Measurements from ENCODE around the gene ABCC1.

DNA sequence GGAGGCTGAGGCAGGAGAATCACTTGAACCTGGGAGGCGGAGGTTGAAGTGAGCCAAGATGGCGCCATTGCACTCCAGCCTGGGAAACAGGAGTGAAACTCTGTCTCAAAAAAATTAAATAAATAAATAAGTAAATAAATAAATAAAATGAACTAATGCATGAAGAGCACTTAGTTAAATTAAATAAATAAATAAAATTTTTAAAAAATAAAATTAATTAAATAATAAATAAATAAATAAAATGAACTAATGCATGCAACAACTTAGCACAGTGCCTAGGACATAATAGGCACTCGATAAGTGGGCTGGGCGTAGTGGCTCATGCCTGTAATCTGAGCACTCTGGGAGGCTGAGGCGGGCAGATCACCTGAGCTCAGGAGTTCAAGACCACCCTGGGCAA is 45.5 kb upstream of the ABCC1 start:
- TF ChIP-seq SIN3A (IDR thresholded peaks at IDR 0.05; ENCODE audit: borderline replicate concordance, low read depth, low read length), result no peak
- TF ChIP-seq, protein P1, sequence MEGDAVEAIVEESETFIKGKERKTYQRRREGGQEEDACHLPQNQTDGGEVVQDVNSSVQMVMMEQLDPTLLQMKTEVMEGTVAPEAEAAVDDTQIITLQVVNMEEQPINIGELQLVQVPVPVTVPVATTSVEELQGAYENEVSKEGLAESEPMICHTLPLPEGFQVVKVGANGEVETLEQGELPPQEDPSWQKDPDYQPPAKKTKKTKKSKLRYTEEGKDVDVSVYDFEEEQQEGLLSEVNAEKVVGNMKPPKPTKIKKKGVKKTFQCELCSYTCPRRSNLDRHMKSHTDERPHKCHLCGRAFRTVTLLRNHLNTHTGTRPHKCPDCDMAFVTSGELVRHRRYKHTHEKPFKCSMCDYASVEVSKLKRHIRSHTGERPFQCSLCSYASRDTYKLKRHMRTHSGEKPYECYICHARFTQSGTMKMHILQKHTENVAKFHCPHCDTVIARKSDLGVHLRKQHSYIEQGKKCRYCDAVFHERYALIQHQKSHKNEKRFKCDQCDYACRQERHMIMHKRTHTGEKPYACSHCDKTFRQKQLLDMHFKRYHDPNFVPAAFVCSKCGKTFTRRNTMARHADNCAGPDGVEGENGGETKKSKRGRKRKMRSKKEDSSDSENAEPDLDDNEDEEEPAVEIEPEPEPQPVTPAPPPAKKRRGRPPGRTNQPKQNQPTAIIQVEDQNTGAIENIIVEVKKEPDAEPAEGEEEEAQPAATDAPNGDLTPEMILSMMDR (IDR thresholded peaks at IDR 0.05), result no peak
- no peak for TF ChIP-seq RAD21 (IDR thresholded peaks at IDR 0.05; ENCODE audit: low read length)
- no peak for TF ChIP-seq ELF1 (IDR thresholded peaks at IDR 0.05)
- TF ChIP-seq, protein P2, sequence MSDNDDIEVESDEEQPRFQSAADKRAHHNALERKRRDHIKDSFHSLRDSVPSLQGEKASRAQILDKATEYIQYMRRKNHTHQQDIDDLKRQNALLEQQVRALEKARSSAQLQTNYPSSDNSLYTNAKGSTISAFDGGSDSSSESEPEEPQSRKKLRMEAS (IDR thresholded peaks at IDR 0.05; ENCODE audit: low read depth), result no peak
- TF ChIP-seq TAF1 (IDR thresholded peaks at IDR 0.05; ENCODE audit: borderline replicate concordance, low read depth, low read length), result no peak
- TF ChIP-seq CHD2 (IDR thresholded peaks at IDR 0.05; ENCODE audit: low read length, partially characterized antibody), result no peak

Measured in SK-N-SH (cell line).